A673 (cell line): Measurements from ENCODE around the gene ZNF839. TPM values are rescaled to one million over a fixed set of nuclear protein-coding genes. Genes with fewer than 3 reads are reported as not detected.

ENCODE experiments used
- BruUV-seq: library from RNA; stranded (reverse); fragments of 400-500 nt; replicated peaks from 2 replicates; lab custom pipeline; 2021; lab: Mats Ljungman, UMichigan
- CTCF ChIA-PET: fragments of 300-600 bp; sonication (Branson Sonifier 250); formaldehyde crosslinking; loops from one replicate; lab custom pipeline; 2022; ENCODE audit warnings: antibody characterized with exemption; lab: Charles Lee
- POLR2A ChIA-PET: fragments of 300-600 bp; sonication (Branson Sonifier 250); formaldehyde crosslinking; loops from one replicate; lab custom pipeline; 2022; ENCODE audit warnings: antibody characterized with exemption; ENCODE audit not compliant: low non-redundant PET; lab: Charles Lee
- DNase-seq: peaks from one replicate; pipeline ENCODE4 v3.0.0-alpha.2; 2015; ENCODE audit warnings: low spot score
- H3K27ac ChIP-seq: fragments of 200-600 bp; sonication (generic); 2 replicates; pipeline ENCODE4 v1.5.1; 2016; ENCODE audit warnings: mixed run types, low read depth, mild to moderate bottlenecking, mixed read lengths, antibody characterized with exemption, low read length; ENCODE audit not compliant: poor library complexity, severe bottlenecking
- H3K27me3 ChIP-seq: fragments of 200-600 bp; sonication (generic); replicated peaks from 2 replicates; pipeline ENCODE4 v1.6.1; 2017; ENCODE audit warnings: mixed run types, low read depth, mild to moderate bottlenecking, mixed read lengths, antibody characterized with exemption, low read length; ENCODE audit not compliant: insufficient read depth, poor library complexity
- H3K36me3 ChIP-seq: fragments of 200-600 bp; sonication (generic); 2 replicates; pipeline ENCODE4 v1.6.1; 2016; ENCODE audit warnings: mixed run types, mild to moderate bottlenecking, mixed read lengths, antibody characterized with exemption, low read length; ENCODE audit not compliant: insufficient read depth, poor library complexity, severe bottlenecking
- H3K4me1 ChIP-seq: fragments of 200-600 bp; sonication (generic); 2 replicates; pipeline ENCODE4 v1.6.1; 2017; ENCODE audit warnings: mixed run types, mild to moderate bottlenecking, mixed read lengths, antibody characterized with exemption, low read length; ENCODE audit not compliant: insufficient read depth, poor library complexity, severe bottlenecking
- H3K4me3 ChIP-seq: fragments of 200-600 bp; sonication (generic); 2 replicates; pipeline ENCODE4 v1.5.1; 2016; ENCODE audit warnings: low read depth, mixed run types, mild to moderate bottlenecking, mixed read lengths, low read length; ENCODE audit not compliant: poor library complexity, severe bottlenecking
- H3K9me3 ChIP-seq: fragments of 200-600 bp; sonication (generic); 2 replicates; pipeline ENCODE4 v1.6.1; 2016; ENCODE audit warnings: mixed run types, low read depth, mild to moderate bottlenecking, mixed read lengths, antibody characterized with exemption, low read length; ENCODE audit not compliant: poor library complexity, severe bottlenecking
- EZH2 ChIP-seq: fragments of 200-600 bp; sonication (generic); IDR thresholded peaks from 2 replicates; pipeline ENCODE4 v1.6.1; 2017; ENCODE audit warnings: borderline replicate concordance, low read depth, mild to moderate bottlenecking, mixed read lengths, antibody characterized with exemption, low read length; ENCODE audit not compliant: poor library complexity, severe bottlenecking
- intact Hi-C: fragments of 100-400 bp; cut with micrococcal nuclease; formaldehyde crosslinking; loops from one replicate; pipeline ENCODE4 v1.10.0; 2022; ENCODE audit not compliant: unreplicated experiment
- total RNA-seq: library from RNA; stranded (reverse); gene quantifications from 2 replicates; pipeline ENCODE4 v1.2.3, GENCODE V29; 2021
- TF ChIP-seq, protein P1 (sequence below): fragments of 300-800, 200-600 bp; sonication (generic); conservative IDR thresholded peaks from 2 replicates; pipeline ENCODE4 v1.5.1; 2017; ENCODE audit warnings: low read depth, mild to moderate bottlenecking, antibody characterized with exemption, low read length, moderate library complexity, mixed read lengths

ZNF839 gene
- total RNA-seq, 1 experiment from 2014 or later = 13.5 TPM

GRCh38 chr14:102333795-102334705, 14.5 kb downstream of the ZNF839 start:
- no peak overlapping the region for H3K27ac ChIP-seq
- TF ChIP-seq, protein P1, sequence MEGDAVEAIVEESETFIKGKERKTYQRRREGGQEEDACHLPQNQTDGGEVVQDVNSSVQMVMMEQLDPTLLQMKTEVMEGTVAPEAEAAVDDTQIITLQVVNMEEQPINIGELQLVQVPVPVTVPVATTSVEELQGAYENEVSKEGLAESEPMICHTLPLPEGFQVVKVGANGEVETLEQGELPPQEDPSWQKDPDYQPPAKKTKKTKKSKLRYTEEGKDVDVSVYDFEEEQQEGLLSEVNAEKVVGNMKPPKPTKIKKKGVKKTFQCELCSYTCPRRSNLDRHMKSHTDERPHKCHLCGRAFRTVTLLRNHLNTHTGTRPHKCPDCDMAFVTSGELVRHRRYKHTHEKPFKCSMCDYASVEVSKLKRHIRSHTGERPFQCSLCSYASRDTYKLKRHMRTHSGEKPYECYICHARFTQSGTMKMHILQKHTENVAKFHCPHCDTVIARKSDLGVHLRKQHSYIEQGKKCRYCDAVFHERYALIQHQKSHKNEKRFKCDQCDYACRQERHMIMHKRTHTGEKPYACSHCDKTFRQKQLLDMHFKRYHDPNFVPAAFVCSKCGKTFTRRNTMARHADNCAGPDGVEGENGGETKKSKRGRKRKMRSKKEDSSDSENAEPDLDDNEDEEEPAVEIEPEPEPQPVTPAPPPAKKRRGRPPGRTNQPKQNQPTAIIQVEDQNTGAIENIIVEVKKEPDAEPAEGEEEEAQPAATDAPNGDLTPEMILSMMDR = no peak
- no peak for TF ChIP-seq EZH2
- no peak for DNase-seq
- no peaks in the 10 kb centered on the region for H3K9me3 ChIP-seq
- no TSS peak for BruUV-seq
- POLR2A ChIA-PET = no interaction called here
- H3K4me1 ChIP-seq = no peaks in the 10 kb centered on the region
- no peaks in the 10 kb centered on the region for H3K27me3 ChIP-seq
- H3K4me3 ChIP-seq = no peak overlapping the region
- CTCF ChIA-PET = no interaction called here
- peaks cover 3% of the 10 kb centered on the region for H3K36me3 ChIP-seq
- intact Hi-C loops = no loop called here

DNA sequence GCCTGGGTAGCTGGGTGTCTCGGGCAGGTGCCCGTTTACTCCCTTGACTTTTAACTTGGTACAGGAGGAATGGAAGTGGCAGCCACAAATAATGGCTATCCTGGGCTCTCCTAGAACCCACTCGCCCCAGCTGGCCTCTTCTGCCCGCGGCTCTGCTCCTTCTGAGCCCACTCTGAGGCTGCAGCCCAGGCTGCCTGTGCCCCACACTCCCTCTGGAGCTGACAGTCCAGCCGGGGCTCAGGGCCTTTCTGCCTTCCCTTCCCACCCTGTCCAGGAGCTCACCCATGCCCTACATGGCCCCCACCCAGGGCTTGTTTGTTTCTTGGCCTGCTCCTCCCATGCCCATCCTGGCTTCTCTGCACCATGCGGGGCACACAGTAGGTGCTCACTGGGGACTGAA, 15.6 kb downstream of the ZNF839 start:
- no peak for DNase-seq
- no peak for TF ChIP-seq EZH2
- TF ChIP-seq, protein P1 = no peak
- no TSS peak for BruUV-seq
- Histone ChIP-seq H3K27ac (no peak overlapping the region), H3K4me3 (no peak overlapping the region), H3K27me3 (no peaks in the 10 kb centered on the region), H3K9me3 (no peaks in the 10 kb centered on the region), H3K36me3 (peaks cover 3% of the 10 kb centered on the region), H3K4me1 (no peaks in the 10 kb centered on the region)
- CTCF ChIA-PET = no interaction called here
- intact Hi-C loops = no loop called here
- POLR2A ChIA-PET = no interaction called here

DNA sequence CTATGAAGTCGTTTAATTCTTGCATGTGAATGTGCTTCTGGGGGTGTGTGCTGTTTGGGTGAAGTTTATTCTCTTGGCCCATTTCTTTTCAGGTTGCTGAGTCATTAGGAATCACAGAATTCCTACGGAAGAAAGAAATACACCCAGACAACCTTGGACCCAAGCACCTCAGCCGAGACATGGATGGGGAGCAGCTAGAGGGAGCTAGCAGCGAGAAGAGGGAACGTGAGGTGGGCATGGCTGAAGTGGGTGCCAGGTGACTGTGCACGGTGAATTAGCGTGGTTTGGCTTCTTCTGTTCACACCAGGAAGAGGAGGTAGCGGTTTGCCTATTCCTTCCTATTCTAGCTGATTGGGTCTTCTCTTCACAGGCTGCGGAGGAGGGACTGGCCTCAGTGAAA, 19.2 kb downstream of the ZNF839 start:
- no TSS peak for BruUV-seq
- Histone ChIP-seq H3K9me3 (no peaks in the 10 kb centered on the region), H3K4me3 (no peak overlapping the region), H3K27me3 (no peaks in the 10 kb centered on the region), H3K4me1 (no peaks in the 10 kb centered on the region), H3K36me3 (peaks cover 13% of the 10 kb centered on the region), H3K27ac (no peak overlapping the region)
- intact Hi-C loops = no loop called here
- DNase-seq = no peak
- ChIA-PET POLR2A (interaction anchor here (1.0 kb wide), 1 partner anchor 596 kb away, joined by 4 read pairs; no protein-coding TSS in a partner anchor), CTCF (no interaction called here)
- TF ChIP-seq, protein P1 = no peak
- no peak for TF ChIP-seq EZH2
